GM12875 (cell line): Measurements from ENCODE around the gene SERPINH1.

Experiments
- H3K4me3 ChIP-seq: one replicate; pipeline ENCODE4 v1.5.1; 2011; ENCODE audit warnings: low read depth, low read length, control low read depth
- CTCF ChIP-seq: IDR thresholded peaks from 2 replicates; pipeline ENCODE4 v1.5.1; 2011; ENCODE audit warnings: low read depth, mild to moderate bottlenecking, control low read depth, inconsistent platforms, low read length, moderate library complexity, borderline replicate concordance; ENCODE audit not compliant: insufficient read depth

The SERPINH1 gene

GRCh38 chr11:75591371-75591770 lies 29.3 kb downstream of the SERPINH1 start:
- no peak for TF ChIP-seq CTCF

GRCh38 chr11:75591966-75592365 lies 29.9 kb downstream of the SERPINH1 start:
- no peak overlapping the region for H3K4me3 ChIP-seq
- no peak for TF ChIP-seq CTCF

More at GRCh38 chr11:75591371-75591770, 29.3 kb downstream of the SERPINH1 start:
- H3K4me3 ChIP-seq = no peak overlapping the region

- no peak overlapping the region for H3K4me3 ChIP-seq
- no peak for TF ChIP-seq CTCF
These were observed 30.7 kb downstream of the SERPINH1 start for GRCh38 chr11:75592715-75593114.

GRCh38 chr11:75593286-75593915 lies 31.3 kb downstream of the SERPINH1 start:
- no peak for TF ChIP-seq CTCF

GRCh38 chr11:75594211-75594610 lies 32.2 kb downstream of the SERPINH1 start:
- TF ChIP-seq CTCF = no peak
- no peak overlapping the region for H3K4me3 ChIP-seq

More at GRCh38 chr11:75593286-75593915, 31.3 kb downstream of the SERPINH1 start:
- H3K4me3 ChIP-seq = no peak overlapping the region

- TF ChIP-seq CTCF = no peak
- H3K4me3 ChIP-seq = no peak overlapping the region
These were observed 33.4 kb downstream of the SERPINH1 start for GRCh38 chr11:75595429-75595828.

GRCh38 chr11:75596914-75597313 lies 34.9 kb downstream of the SERPINH1 start:
- TF ChIP-seq CTCF = no peak
- no peak overlapping the region for H3K4me3 ChIP-seq
